MM.1S (cell line): ENCODE data around the gene CYB5D1.

Experiments used
- DNase-seq: peaks from one replicate; pipeline ENCODE4 v3.0.0-alpha.2; 2015
- H2AFZ ChIP-seq: fragments of 300-600 bp; sonication (generic); 2 replicates; pipeline ENCODE4 v1.6.0; 2016; ENCODE audit warnings: antibody characterized with exemption, low read length
- H3F3A ChIP-seq: fragments of 300-600 bp; sonication (generic); 2 replicates; pipeline ENCODE4 v1.6.1; 2016; ENCODE audit warnings: mild to moderate bottlenecking, antibody characterized with exemption, low read length, moderate library complexity, mixed read lengths; ENCODE audit not compliant: insufficient read depth
- H3K27ac ChIP-seq: fragments of 300-600 bp; sonication (generic); 2 replicates; pipeline ENCODE4 v1.5.1; 2016; ENCODE audit warnings: mild to moderate bottlenecking, low read length
- H3K27me3 ChIP-seq: fragments of 300-600 bp; sonication (generic); replicated peaks from 2 replicates; pipeline ENCODE4 v1.6.0; 2016; ENCODE audit warnings: low read length; ENCODE audit not compliant: insufficient read depth
- H3K36me3 ChIP-seq: fragments of 300-600 bp; sonication (generic); replicated peaks from 2 replicates; pipeline ENCODE4 v1.6.1; 2016; ENCODE audit warnings: mild to moderate bottlenecking, low read length, mixed read lengths; ENCODE audit not compliant: insufficient read depth
- H3K4me1 ChIP-seq: fragments of 300-600 bp; sonication (generic); 2 replicates; pipeline ENCODE4 v1.6.1; 2016; ENCODE audit warnings: low read length, mixed read lengths
- H3K4me2 ChIP-seq: fragments of 300-600 bp; sonication (generic); 2 replicates; pipeline ENCODE4 v1.6.0; 2016; ENCODE audit warnings: low read depth, low read length
- H3K4me3 ChIP-seq: fragments of 300-600 bp; sonication (generic); 2 replicates; pipeline ENCODE4 v1.5.1; 2016; ENCODE audit warnings: low read length, mixed read lengths
- H3K79me2 ChIP-seq: fragments of 300-600 bp; sonication (generic); 2 replicates; pipeline ENCODE4 v1.6.1; 2016; ENCODE audit warnings: mixed run types, low read length, mixed read lengths
- H3K9ac ChIP-seq: fragments of 300-600 bp; sonication (generic); 2 replicates; pipeline ENCODE4 v1.6.1; 2016; ENCODE audit warnings: low read length, mixed read lengths
- H3K9me2 ChIP-seq: fragments of 300-600 bp; sonication (generic); replicated peaks from 2 replicates; pipeline ENCODE4 v1.6.1; 2016; ENCODE audit warnings: mild to moderate bottlenecking, low read length, mixed read lengths; ENCODE audit not compliant: insufficient read depth
- H3K9me3 ChIP-seq: fragments of 300-600 bp; sonication (generic); replicated peaks from 2 replicates; pipeline ENCODE4 v1.6.1; 2016; ENCODE audit warnings: mild to moderate bottlenecking, low read length, mixed read lengths; ENCODE audit not compliant: insufficient read depth
- H4K20me1 ChIP-seq: fragments of 300-600 bp; sonication (generic); 2 replicates; pipeline ENCODE4 v1.6.1; 2016; ENCODE audit warnings: mild to moderate bottlenecking, low read length, moderate library complexity, mixed read lengths; ENCODE audit not compliant: insufficient read depth
- EZH2 ChIP-seq: fragments of 300-600 bp; sonication (generic); optimal IDR thresholded peaks from 2 replicates; pipeline ENCODE3; 2017; ENCODE audit warnings: low read depth, mild to moderate bottlenecking, antibody characterized with exemption, low read length, mixed read lengths
- EZH2phosphoT487 ChIP-seq: fragments of 300-600 bp; sonication (generic); IDR thresholded peaks from 2 replicates; pipeline ENCODE4 v1.6.1; 2018; ENCODE audit warnings: antibody characterized with exemption, low read length
- TF ChIP-seq, protein P1 (sequence below): fragments of 300-600 bp; sonication (generic); IDR thresholded peaks from 2 replicates; pipeline ENCODE4 v1.5.1; 2016; ENCODE audit warnings: antibody characterized with exemption, low read length, mixed read lengths

The CYB5D1 gene

DNA sequence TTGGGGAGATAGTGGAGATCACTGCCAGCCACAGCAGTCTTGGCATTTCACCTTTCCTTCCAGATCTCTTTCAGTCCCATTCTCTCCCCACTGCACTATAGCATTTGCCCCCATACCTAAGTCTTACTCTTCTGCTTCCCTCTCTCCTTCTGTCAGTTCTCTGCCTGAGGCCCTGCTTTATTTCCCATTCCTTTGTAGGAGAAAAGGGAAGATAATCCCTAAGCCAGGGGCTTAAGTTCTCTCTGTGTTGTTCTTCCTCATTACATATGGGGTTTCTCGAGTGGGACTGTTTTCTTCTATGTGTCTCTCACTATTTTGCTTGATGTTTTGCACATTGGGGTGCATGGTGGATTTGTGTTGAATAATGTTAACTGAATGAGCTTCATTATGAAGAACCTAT is 17.4 kb upstream of the CYB5D1 start:
- Histone ChIP-seq H2AFZ (no peak overlapping the region), H3K9me3 (no peaks in the 10 kb centered on the region), H3K36me3 (no peaks in the 10 kb centered on the region), H3K27ac (no peak overlapping the region), H3K4me1 (peaks cover 36% of the 10 kb centered on the region), H3K4me2 (no peak overlapping the region), H3K9ac (no peak overlapping the region), H3K79me2 (0 out of 2 replicates have a peak, but pooled peaks cover 7% of the 10 kb centered on the region), H4K20me1 (no peaks in the 10 kb centered on the region), H3F3A (peaks cover 53% of the 10 kb centered on the region), H3K27me3 (no peaks in the 10 kb centered on the region), H3K4me3 (no peak overlapping the region), H3K9me2 (no peaks in the 10 kb centered on the region)
- DNase-seq, result no peak
- TF ChIP-seq, protein P1, sequence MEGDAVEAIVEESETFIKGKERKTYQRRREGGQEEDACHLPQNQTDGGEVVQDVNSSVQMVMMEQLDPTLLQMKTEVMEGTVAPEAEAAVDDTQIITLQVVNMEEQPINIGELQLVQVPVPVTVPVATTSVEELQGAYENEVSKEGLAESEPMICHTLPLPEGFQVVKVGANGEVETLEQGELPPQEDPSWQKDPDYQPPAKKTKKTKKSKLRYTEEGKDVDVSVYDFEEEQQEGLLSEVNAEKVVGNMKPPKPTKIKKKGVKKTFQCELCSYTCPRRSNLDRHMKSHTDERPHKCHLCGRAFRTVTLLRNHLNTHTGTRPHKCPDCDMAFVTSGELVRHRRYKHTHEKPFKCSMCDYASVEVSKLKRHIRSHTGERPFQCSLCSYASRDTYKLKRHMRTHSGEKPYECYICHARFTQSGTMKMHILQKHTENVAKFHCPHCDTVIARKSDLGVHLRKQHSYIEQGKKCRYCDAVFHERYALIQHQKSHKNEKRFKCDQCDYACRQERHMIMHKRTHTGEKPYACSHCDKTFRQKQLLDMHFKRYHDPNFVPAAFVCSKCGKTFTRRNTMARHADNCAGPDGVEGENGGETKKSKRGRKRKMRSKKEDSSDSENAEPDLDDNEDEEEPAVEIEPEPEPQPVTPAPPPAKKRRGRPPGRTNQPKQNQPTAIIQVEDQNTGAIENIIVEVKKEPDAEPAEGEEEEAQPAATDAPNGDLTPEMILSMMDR, result no peak
- TF ChIP-seq EZH2phosphoT487 (no peak), EZH2 (no peak)

DNA sequence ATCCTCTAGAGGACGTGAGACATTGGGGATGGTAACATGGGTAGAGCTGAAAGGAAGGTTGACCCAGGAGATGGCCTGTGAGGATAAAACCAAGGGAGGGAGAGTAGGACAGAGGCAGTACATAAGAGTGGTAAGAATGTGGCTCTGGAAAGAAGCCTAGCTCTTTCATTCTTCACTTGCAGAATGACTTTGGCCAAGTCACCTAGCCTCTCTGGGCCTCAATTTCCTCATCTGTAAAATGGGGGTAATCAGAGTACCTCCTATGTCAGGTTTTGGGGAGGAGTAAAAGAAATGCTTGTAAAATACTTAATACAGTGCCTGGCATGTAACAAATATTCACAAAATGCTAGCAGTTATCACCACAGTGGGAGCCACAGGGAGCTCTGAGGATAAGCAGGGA is 16.9 kb upstream of the CYB5D1 start:
- Histone ChIP-seq H3K4me1 (peaks cover 36% of the 10 kb centered on the region), H3K27me3 (no peaks in the 10 kb centered on the region), H3K27ac (no peak overlapping the region), H3K4me2 (peak overlapping the region; percentile 100; the same call in 1 of the 2 replicates), H3K9ac (peak overlapping the region; percentile 98; the same call in 1 of the 2 replicates), H3F3A (peaks cover 50% of the 10 kb centered on the region), H2AFZ (no peak overlapping the region), H3K9me3 (no peaks in the 10 kb centered on the region), H3K4me3 (peak overlapping the region; percentile 94), H3K79me2 (0 out of 2 replicates have a peak, but pooled peaks cover 7% of the 10 kb centered on the region), H4K20me1 (no peaks in the 10 kb centered on the region), H3K36me3 (no peaks in the 10 kb centered on the region), H3K9me2 (no peaks in the 10 kb centered on the region)
- TF ChIP-seq EZH2phosphoT487, result no peak
- no peak for DNase-seq

DNA sequence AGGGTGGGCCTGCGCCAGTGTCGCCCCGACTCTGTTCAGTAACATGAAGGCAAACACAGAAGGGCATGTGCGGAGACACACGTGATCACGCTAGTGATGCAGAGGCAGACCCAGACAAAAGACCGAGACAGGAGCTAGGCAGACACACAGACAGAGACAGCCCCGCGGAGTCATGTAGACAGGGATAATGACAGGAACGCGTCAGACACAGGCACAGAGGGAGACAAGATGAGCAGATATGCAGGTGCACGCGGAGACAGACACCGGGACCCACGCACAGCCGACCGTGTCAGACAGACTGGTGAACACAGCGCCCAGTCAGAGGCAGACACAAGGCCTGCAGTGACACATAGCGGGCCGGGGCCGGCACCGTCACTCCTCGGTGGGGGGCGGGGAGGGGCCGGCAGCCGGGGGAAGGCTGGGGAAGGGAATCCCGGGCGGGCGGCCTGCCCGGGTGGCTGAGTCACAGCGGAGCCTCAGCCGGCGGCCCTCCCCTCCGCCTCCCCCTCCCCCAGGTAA is 16.3 kb upstream of the CYB5D1 start:
- Histone ChIP-seq H3F3A (peaks cover 44% of the 10 kb centered on the region), H3K9ac (peak overlapping the region; percentile 98), H4K20me1 (no peaks in the 10 kb centered on the region), H3K9me2 (no peaks in the 10 kb centered on the region), H3K36me3 (no peaks in the 10 kb centered on the region), H2AFZ (peak overlapping the region; percentile 93), H3K4me1 (peaks cover 32% of the 10 kb centered on the region), H3K27ac (peak overlapping the region; percentile 93), H3K27me3 (no peaks in the 10 kb centered on the region), H3K79me2 (0 out of 2 replicates have a peak, but pooled peaks cover 7% of the 10 kb centered on the region), H3K9me3 (no peaks in the 10 kb centered on the region), H3K4me3 (peak overlapping the region; percentile 94), H3K4me2 (peak overlapping the region; percentile 100)
- peak; percentile 59 for DNase-seq
- TF ChIP-seq, protein P1, result peak; percentile 21
- TF ChIP-seq EZH2phosphoT487, result no peak

DNA sequence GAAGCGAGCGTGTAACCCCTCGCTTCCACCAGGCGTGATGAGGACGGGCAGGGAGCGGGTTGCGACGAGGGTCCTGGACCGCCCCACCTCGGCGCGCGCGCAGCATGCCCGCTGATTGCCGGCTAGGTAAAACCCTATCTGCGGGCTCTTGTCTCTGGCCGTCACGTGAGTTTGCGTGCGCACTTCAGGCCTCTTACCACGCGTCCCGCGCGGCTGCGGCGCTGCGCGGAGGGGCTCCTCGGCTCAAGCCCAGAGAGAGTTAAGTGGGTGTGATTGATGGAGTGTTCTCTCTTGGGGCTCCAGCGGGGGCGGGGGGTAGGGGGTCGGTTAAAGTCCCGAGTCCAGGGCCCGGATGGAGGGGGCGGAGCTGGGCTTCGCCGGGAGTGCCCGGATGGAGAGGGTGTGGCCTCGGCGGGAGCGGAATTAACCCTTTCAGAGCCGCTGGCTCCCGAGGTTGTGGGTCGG is 15.9 kb upstream of the CYB5D1 start:
- peak overlapping the region; percentile 98 for H3K9ac ChIP-seq
- no peaks in the 10 kb centered on the region for H3K36me3 ChIP-seq
- no peaks in the 10 kb centered on the region for H3K27me3 ChIP-seq
- peaks cover 42% of the 10 kb centered on the region for H3F3A ChIP-seq
- H3K9me3 ChIP-seq, result no peaks in the 10 kb centered on the region
- DNase-seq, result peak; percentile 81
- H3K4me3 ChIP-seq, result peak overlapping the region; percentile 94
- 0 out of 2 replicates have a peak, but pooled peaks cover 7% of the 10 kb centered on the region for H3K79me2 ChIP-seq
- no peaks in the 10 kb centered on the region for H3K9me2 ChIP-seq
- no peaks in the 10 kb centered on the region for H4K20me1 ChIP-seq
- peak overlapping the region; percentile 100 for H3K4me2 ChIP-seq
- H3K27ac ChIP-seq, result peak overlapping the region; percentile 93
- TF ChIP-seq EZH2phosphoT487 (no peak), EZH2 (no peak)
- TF ChIP-seq, protein P1, result no peak
- peaks cover 27% of the 10 kb centered on the region for H3K4me1 ChIP-seq
- peak overlapping the region; percentile 93 for H2AFZ ChIP-seq
